ENCODE results near the gene RPS27. TPM values are rescaled to one million over a fixed set of nuclear protein-coding genes. Genes with fewer than 3 reads are reported as not detected.
A peak's percentile ranks its signal among the peaks of the same experiment; 100 is the strongest.

The RPS27 gene
- total and polyA plus RNA-seq, 2 of the 13 experiments (the other 11 are each of a cell fraction or from before 2014, with no cell fraction given), result 3,737 to 9,964 TPM

GRCh38 chr1:153958111-153958960, 32.2 kb upstream of the RPS27 start, which contains the start of gene CRTC2 (continued):
- TF ChIP-seq ZNF737 (CRISPR knock-in tag; IDR thresholded peaks at IDR 0.05; ENCODE audit: borderline replicate concordance) (no peak), KDM2A (CRISPR knock-in tag; IDR thresholded peaks at IDR 0.05; ENCODE audit: borderline replicate concordance, low read depth) (peak; percentile 98), NCOA2 (CRISPR knock-in tag; IDR thresholded peaks at IDR 0.05) (no peak), JDP2 (CRISPR knock-in tag; IDR thresholded peaks at IDR 0.05; ENCODE audit: borderline replicate concordance) (no peak), MED8 (CRISPR knock-in tag; IDR thresholded peaks at IDR 0.05; ENCODE audit: insufficient replicate concordance) (no peak), GPN1 (CRISPR knock-in tag; IDR thresholded peaks at IDR 0.05; ENCODE audit: borderline replicate concordance) (no peak), ZFP90 (CRISPR knock-in tag; IDR thresholded peaks at IDR 0.05; ENCODE audit: borderline replicate concordance) (peak; percentile 53; the same call in 1 of the 2 replicates), SSRP1 (CRISPR knock-in tag; IDR thresholded peaks at IDR 0.05) (no peak), RARA (CRISPR knock-in tag; IDR thresholded peaks at IDR 0.05) (peak; percentile 13; the same call in 1 of the 2 replicates), HMGA1 (CRISPR knock-in tag; conservative IDR thresholded peaks at IDR 0.05) (no peak), SP5 (CRISPR knock-in tag; IDR thresholded peaks at IDR 0.05; ENCODE audit: borderline replicate concordance, low read depth) (peak; percentile 42; the same call in 1 of the 2 replicates), RFXANK (CRISPR knock-in tag; IDR thresholded peaks at IDR 0.05) (no peak), KMT2A (CRISPR knock-in tag; IDR thresholded peaks at IDR 0.05) (no peak), ZFP62 (CRISPR knock-in tag; IDR thresholded peaks at IDR 0.05) (peak; percentile 87; the same call in 1 of the 2 replicates), ZNF629 (CRISPR knock-in tag; conservative IDR thresholded peaks at IDR 0.05) (0 out of 2 replicates have a peak, but pooled peaks have one; percentile 31), ZBTB7A (CRISPR knock-in tag; IDR thresholded peaks at IDR 0.05) (no peak), ZBTB7B (CRISPR knock-in tag; IDR thresholded peaks at IDR 0.05) (no peak), SATB2 (CRISPR knock-in tag; IDR thresholded peaks at IDR 0.05) (0 out of 2 replicates have a peak, but pooled peaks have one; percentile 36), CCDC6 (CRISPR knock-in tag; IDR thresholded peaks at IDR 0.05) (0 out of 2 replicates have a peak, but pooled peaks have one; percentile 71), DRAP1 (CRISPR knock-in tag; IDR thresholded peaks at IDR 0.05) (peak; percentile 58; the same call in 1 of the 2 replicates), PBX2 (CRISPR knock-in tag; IDR thresholded peaks at IDR 0.05) (no peak), MAFF (IDR thresholded peaks at IDR 0.05; ENCODE audit: low read depth, low read length) (peak; percentile 28; the same call in 1 of the 2 replicates), ZNF720 (CRISPR knock-in tag; IDR thresholded peaks at IDR 0.05) (no peak), RBM22 (optimal IDR thresholded peaks at IDR 0.05; ENCODE audit: low read length) (peak; percentile 66), AGO1 (IDR thresholded peaks at IDR 0.05; ENCODE audit: low read depth, low read length, poor library complexity, severe bottlenecking) (peak; percentile 93), ESRRA (CRISPR knock-in tag; IDR thresholded peaks at IDR 0.05; ENCODE audit: low read depth) (no peak)
- TF ChIP-seq, protein P1, sequence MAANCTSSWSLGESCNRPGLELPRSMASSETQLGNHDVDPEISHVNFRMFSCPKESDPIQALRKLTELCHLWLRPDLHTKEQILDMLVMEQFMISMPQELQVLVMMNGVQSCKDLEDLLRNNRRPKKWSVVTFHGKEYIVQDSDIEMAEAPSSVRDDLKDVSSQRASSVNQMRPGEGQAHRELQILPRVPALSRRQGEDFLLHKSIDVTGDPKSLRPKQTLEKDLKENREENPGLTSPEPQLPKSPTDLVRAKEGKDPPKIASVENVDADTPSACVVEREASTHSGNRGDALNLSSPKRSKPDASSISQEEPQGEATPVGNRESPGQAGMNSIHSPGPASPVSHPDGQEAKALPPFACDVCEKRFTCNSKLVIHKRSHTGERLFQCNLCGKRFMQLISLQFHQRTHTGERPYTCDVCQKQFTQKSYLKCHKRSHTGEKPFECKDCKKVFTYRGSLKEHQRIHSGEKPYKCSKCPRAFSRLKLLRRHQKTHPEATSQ (CRISPR knock-in tag; IDR thresholded peaks at IDR 0.05; ENCODE audit: borderline replicate concordance), result peak; percentile 50; the same call in 1 of the 2 replicates
- TF ChIP-seq, protein P2, sequence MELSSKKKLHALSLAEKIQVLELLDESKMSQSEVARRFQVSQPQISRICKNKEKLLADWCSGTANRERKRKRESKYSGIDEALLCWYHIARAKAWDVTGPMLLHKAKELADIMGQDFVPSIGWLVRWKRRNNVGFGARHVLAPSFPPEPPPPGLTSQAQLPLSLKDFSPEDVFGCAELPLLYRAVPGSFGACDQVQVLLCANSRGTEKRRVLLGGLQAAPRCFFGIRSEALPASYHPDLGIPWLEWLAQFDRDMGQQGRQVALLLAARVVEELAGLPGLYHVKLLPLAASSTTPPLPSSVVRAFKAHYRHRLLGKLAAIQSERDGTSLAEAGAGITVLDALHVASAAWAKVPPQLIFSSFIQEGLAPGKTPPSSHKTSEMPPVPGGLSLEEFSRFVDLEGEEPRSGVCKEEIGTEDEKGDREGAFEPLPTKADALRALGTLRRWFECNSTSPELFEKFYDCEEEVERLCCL (CRISPR knock-in tag; IDR thresholded peaks at IDR 0.05; ENCODE audit: borderline replicate concordance), result no peak
